GM18519 (cell line): ENCODE measurements around the gene NAE1.
"Not testable (repeated sequence)": the region's sequence is repeated elsewhere in the genome, so short reads cannot be mapped to it uniquely, and the experiment has no call there.

Source experiments
- ATAC-seq: cut with Tn5 transposase; IDR thresholded peaks from one replicate; pipeline ENCODE4 v1.9.1; 2021; ENCODE audit warnings: mild to moderate bottlenecking, moderate library complexity; ENCODE audit not compliant: unreplicated experiment, low FRiP score

NAE1 gene

DNA sequence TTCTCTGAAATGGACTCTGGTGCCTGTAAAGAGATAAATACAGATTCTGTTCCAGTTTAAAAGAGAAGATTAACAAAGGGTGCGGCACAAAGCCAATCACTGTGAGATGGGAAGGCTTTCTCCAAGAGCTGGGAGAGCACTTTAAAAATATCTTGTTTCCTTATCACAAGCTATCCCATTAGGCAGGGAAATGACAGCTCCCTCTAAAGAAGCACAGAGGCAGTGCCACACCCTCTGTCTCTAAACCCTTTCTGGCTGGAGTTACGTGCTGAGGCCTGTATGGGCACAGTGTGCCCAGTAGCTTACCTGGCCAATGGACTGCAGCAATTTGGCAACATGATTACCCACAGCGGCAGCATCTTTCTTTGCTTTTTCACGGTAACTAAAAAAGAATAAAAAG, 20.4 kb downstream of the NAE1 start:
- no peak for ATAC-seq

DNA sequence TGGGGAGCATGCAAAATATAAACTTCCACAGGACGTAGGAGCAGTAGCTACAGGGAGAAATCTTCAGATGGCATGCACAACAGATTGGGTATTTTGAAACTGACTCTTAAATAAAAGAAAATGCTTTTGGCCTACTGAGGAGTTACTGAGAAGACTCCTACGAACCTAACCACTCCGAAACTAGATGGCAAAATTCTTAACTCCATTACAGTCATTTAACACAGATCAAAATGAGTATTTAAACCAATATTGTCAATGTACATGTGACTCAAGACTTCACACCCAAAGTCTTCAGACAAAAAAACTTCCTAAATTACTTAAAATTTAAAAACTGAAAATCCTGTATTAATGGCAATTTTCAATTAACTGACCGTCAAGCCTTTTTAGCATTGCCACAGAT, 21.0 kb downstream of the NAE1 start:
- no peak for ATAC-seq

DNA sequence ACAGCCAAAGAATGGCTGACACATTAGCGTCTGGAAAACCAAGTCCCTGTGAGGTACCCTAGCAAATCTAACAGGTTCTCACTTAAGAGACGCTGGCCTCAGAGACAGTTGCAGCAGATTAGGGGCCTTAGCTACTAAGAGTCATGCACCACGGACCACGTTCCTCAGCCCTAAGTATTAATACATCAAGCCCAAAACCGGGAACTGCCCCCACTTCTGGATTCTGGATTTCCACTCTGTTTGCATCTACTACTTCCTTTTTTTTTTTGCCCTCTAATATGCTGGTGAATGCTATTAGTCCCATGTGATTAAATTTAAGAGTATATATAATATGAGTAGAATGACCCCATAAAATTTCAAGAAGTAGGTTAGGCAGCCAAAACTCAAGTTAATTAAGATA, 28.6 kb downstream of the NAE1 start:
- no peak for ATAC-seq

DNA sequence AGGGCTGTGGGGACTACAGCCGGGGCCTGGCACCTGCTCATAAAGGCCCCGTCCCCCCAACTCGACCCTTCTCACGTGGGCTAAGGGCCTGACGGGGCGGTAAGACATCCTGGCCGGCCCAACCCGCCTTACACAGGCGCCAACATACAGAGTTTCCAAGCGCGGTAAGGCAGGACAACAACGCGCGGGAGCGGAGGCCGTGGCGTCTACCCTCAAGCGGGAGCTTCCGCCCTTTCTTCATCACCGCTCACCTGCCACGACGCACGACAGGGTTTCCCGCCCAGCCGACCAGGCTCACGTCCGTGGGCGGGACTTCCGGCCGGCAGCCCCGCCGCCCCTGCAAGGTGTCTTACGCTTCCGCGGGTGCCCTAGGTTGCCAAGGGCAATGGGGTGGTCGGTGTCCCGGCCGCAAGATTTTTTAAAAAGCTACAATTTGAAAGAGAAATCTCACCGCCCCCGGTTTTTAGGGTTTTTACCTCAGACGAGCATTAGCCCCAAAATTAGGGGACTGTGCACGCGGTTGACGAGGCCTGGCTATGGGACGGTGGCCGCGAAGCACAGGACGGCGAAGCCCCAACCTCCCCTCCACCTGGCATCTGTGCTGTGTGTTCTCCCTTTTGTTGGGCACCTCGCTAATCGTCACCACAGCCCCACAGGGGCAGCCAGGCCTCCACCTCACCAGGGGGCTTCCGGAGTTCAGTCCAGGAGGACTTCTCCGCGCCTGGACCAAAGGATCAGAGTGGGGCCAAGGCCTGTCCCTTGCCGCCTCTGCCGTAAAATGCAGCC, 29.3 kb downstream of the NAE1 start, which contains the start of gene TERB1:
TSS of gene TERB1 (minus strand) at position 265 of the 786 bp plus-strand sequence. CDS start 4,786 bp downstream, outside the sequence.
- ATAC-seq: no peak

DNA sequence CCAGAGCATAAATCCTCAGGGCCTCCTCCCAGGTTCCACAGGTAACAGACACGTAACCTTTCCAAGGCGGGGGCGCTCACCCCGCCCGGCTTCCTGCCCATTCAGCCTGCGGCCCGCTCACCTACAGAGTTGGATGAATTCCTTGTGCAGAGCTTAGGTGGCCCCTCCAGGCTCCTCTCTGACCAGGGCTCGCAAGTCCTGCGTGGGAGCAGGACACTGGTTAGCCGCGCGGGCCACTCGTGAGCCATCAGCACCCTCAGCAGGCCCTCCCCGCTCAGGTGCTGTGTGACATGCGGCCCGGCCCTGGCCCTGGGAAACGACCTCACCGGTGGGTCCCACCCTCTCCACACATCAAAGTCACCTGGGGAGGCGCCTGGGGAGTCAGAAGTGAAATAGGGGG, 29.9 kb downstream of the NAE1 start:
- ATAC-seq: no peak

DNA sequence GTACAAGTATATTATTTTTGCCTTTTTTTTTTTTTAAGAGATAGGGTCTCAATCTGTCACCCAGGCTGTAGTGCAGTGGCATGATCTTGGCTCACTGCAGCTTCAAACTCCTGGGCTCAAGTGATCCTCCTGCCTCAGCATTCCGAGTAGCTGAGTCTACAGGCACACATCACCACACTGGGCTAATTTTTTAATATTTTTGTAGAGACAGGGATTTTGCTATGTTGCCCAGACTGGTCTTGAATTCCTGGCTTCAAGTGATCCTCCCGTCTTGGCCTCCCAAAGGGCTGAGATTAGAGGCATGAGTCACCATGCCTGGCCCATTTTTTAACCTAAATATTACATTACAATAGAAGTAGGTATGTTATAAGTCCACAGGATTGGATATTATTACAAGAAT, 32.6 kb downstream of the NAE1 start:
- ATAC-seq: no peak

DNA sequence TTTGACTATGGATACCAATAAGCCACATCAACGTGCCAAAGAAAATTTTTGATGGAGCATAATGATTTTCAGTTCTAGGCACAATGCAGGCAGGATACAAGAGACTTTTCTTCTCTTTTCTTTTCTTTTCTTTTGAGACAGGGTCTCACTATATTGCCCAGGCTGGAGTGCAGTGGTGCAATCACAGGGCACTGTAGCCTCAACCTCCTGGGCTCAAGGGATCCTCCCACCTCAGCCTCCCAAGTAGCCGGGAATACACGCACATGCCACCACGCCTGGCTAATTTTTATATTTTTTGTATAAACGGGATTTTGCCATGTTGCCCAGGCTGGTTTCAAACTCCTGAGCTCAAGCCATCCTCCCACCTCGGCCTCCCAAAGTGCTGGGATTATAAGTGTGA, 36.8 kb downstream of the NAE1 start:
- ATAC-seq: not testable (repeated sequence)

DNA sequence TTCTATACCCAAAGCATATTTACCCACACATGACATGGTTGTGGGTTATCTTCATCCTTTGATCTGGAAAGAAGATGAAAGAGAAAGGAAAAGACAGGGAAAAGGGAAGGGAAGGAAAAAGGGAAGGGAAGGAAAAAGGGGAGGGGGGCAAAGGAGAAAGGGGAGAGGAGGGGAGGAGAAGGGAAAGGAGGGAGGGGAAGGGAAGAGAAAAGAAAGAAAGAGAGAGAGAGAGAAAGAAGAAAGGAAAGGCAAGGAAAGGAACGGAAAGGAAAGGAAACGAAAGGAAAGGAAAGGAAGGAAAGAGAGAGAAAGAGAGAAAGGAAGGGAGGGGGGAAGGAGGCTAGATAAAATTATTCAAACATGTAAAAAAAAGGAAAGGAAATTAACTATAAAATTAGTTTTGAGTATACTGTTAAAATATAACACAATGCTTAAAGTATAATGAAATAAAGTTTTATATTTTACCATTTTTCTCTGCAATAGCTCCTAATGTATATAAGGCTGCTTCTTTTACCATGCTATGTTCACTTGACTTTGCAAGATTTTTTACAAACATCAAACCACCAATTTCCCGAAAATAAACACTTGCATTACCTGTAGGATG, 40.5 kb downstream of the NAE1 start:
- no peak for ATAC-seq

DNA sequence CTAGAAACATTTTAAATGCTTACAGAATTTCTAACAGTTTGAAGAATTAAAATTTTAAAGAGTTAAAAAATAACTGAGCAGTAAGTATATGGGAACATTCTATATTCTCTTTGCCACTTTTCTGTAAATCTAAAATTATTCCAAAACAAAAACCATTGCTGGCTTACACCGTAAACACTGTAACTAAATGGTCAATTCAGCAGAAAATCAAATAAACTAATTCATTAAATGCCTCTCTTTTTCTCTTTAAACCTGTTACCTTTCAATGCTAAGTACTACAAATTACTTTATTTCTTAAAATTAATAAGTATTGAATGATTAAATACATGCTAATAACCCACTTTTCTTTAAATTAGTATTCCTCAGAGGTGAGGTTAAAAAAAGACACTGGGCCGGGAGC, 43.3 kb downstream of the NAE1 start:
- ATAC-seq: no peak

DNA sequence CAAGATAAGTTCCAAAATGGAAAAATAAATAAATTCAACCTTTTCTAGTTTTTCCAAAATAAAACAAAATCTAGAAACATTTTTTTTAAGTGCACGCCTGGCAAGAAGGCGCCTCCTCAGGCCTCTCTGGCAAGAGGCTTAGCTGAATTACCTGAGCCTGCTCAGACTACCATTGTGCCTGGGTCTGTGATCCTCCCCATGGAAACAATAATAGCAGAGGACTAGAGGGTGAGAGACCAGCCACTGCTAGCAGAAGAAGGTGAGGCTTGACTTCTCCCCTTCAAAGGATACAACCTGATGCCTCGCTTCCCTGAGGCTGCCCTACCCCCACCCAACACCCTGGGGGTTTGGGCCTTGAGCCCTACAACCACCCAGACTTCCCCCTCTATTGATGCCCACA, 44.2 kb downstream of the NAE1 start:
- ATAC-seq: no peak

DNA sequence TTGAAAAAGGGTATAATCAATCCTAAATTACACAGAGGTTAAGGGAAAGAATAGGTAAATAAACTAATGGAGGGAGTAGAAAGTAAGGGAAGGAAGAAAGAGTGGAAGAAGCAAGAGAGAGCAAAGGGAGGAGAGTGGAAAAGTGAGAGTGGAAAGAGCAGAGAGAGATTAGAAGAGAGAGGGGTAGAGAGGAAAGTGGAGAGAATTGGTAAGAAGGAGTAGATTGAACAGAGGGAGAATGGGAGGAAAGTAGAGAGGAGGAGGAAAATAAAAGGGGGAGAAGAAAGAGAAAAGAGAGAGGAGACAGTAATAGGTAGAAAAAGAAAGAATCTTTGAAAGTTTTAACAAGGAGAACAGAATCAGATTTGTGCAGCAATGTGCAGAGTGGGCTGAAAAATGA, 54.3 kb downstream of the NAE1 start:
- ATAC-seq: no peak

DNA sequence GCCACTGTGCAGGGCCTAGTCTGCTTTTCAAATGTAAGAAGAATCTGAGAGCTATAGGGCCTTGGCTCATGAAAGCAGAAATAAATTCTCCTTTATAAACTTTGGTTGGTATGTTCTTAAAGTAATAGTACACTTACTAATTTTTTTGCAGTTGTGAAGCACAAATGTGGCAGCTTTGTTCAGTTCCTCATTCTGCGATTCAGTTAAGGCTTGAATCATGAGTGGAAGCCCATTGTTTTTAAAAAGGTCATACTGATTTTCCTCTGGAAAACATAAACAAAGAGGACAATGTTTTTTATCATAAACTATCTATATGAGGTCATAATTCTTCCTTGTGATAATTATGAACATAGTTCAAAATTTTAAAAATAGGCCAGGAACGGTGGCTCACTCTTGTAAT, 55.8 kb downstream of the NAE1 start:
- no peak for ATAC-seq

DNA sequence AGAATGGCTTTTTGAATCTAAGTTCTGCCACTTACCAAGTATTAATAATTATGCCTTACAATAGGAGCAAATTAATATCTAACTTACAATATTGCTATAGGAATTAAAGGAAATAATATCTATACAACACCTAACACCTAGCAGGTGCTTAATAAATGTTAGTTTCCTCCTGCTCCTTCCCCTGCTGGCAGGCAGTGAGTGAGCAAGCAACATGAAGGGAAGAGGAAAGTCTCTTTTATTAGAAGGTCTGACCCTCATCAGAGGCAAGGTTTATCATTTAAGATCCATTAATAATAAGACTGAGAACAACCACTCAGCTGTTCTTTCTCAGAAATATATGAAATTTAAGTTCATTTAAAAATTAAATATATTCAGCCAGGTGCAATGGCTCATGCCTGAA, 72.7 kb downstream of the NAE1 start:
- no peak for ATAC-seq

DNA sequence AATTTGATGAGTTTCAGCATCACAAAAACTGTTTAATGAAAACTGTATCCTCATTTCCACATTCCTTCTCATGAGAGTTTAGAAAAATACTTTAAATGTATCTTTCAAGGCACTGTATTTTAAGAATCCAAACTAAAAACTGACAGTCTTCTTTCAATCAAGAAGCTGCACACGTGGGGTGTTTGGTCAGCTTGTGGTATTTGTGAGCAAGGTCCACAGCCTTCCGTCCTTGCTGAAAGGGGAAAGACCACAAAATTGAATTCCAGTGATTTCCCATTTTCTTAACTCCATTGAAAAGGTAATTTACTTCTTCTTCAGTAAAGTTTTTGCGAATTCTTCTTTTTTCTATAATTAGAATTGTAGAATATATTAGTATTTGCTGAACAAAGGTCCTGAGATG, 76.0 kb downstream of the NAE1 start:
- no peak for ATAC-seq

DNA sequence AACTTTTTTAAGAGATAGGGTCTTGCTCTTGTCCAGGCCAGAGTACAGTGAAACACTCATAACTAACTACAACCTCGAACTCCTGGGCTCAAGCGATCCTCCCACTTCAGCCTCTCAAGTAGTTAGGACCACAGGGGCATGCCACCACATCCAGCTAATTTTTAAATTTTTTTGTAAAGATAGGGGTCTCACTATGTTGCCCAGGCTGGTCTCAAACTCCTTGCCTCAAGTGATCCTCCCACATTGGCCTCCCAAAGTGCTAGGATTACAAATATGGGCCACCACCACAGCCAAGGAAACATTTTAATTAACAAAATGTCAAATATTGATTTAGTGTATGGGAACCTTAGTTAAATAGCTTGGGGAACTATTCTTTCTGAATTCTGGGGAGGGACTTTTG, 76.6 kb downstream of the NAE1 start:
- ATAC-seq: no peak

DNA sequence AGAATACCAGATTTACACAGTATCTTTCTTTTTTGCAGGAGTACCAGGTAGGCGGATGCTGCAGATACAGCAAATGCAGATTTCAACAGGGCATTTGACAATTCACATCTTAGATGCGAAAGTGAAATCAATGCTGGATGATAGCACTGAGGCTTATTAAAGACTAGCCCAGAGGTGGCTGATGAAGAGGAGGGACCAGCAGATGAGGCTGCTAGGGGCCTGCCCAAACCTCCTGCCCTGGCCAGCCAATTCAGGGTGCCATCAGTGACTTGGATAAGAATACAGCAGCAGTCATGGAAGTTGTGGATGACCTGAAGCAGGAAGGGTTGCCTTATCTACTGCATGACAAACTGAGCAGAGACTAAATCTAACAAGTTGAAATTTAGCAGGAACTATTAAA, 77.8 kb downstream of the NAE1 start:
- ATAC-seq: no peak
